Activated B cell treated with CpG ODN at 0.5 μM for 24 hours (primary cell): ENCODE results near the gene KBTBD3. TPM values are rescaled to one million over a fixed set of nuclear protein-coding genes. Genes with fewer than 3 reads are reported as not detected.

Source experiments
- ATAC-seq: fragments of 200-7000 bp; cut with Tn5 transposase; one replicate; pipeline ENCODE4 v1.10.0; 2021; ENCODE audit warnings: low read depth, mild to moderate bottlenecking, moderate library complexity
- CTCF ChIA-PET: fragments of 350-600 bp; sonication (Branson Sonifier 250); formaldehyde crosslinking; loops from one replicate; lab custom pipeline; 2021; ENCODE audit warnings: antibody characterized with exemption; lab: Charles Lee
- POLR2A ChIA-PET: fragments of 350-600 bp; sonication (Branson Sonifier 250); formaldehyde crosslinking; loops from one replicate; lab custom pipeline; 2021; ENCODE audit warnings: antibody characterized with exemption; lab: Charles Lee
- DNase-seq: peaks from one replicate; pipeline ENCODE4 v3.0.0; 2022
- H3K27ac Mint-ChIP-seq: one replicate; pipeline ENCODE4 v1.8.0; 2020; ENCODE audit warnings: mixed read lengths
- H3K27me3 Mint-ChIP-seq: one replicate; pipeline ENCODE4 v1.8.0; 2021; ENCODE audit warnings: mixed read lengths
- H3K36me3 Mint-ChIP-seq: one replicate; pipeline ENCODE4 v1.8.0; 2021; ENCODE audit warnings: low read depth, mixed read lengths
- H3K4me1 Mint-ChIP-seq: one replicate; pipeline ENCODE4 v1.8.0; 2021; ENCODE audit warnings: mixed read lengths
- H3K4me3 Mint-ChIP-seq: one replicate; pipeline ENCODE4 v1.8.0; 2020; ENCODE audit warnings: mild to moderate bottlenecking, mixed read lengths
- H3K9me3 Mint-ChIP-seq: one replicate; pipeline ENCODE4 v1.8.0; 2020; ENCODE audit warnings: mixed read lengths
- CTCF ChIP-seq: fragments of 200-600 bp; IDR thresholded peaks from one replicate; pipeline ENCODE4 v1.8.0; 2022; ENCODE audit warnings: antibody characterized with exemption, mild to moderate bottlenecking
- intact Hi-C: fragments of 100-400 bp; cut with micrococcal nuclease; formaldehyde crosslinking; loops from one replicate; pipeline ENCODE4 v1.15.1; 2024
- total RNA-seq: library from RNA; stranded (reverse); gene quantifications from 2 replicates; pipeline ENCODE4 v1.2.3, GENCODE V29; 2022

KBTBD3 gene
- total RNA-seq, 1 donor from 2014 or later = 7.7 TPM

- intact Hi-C loops = loop anchor here (5.0 to 10.0 kb wide), 4 partner anchors 1029 to 1488 kb away; partner anchors contain the start of genes ALKBH8, CARD16 and CWF19L2
- ChIA-PET CTCF (no interaction called here), POLR2A (interaction anchor here (0.8 to 2.2 kb wide), 4 partner anchors 19 to 1932 kb away, joined by 3 to 13 read pairs (median 4); partner anchors contain the start of genes CUL5 and MSANTD4)
- no peak for DNase-seq
- peaks cover 36% of the 10 kb centered on the region for H3K4me1 Mint-ChIP-seq
- peak overlapping the region; percentile 98 for H3K27ac Mint-ChIP-seq
- no peak for TF ChIP-seq CTCF
- H3K9me3 Mint-ChIP-seq = no peaks in the 10 kb centered on the region
- no peaks in the 10 kb centered on the region for H3K27me3 Mint-ChIP-seq
- peaks cover 30% of the 10 kb centered on the region for H3K36me3 Mint-ChIP-seq
- no peak for ATAC-seq
- H3K4me3 Mint-ChIP-seq = peak overlapping the region; percentile 99
Measured at GRCh38 chr11:106076171-106076918, 802 bp downstream of the KBTBD3 start.

DNA sequence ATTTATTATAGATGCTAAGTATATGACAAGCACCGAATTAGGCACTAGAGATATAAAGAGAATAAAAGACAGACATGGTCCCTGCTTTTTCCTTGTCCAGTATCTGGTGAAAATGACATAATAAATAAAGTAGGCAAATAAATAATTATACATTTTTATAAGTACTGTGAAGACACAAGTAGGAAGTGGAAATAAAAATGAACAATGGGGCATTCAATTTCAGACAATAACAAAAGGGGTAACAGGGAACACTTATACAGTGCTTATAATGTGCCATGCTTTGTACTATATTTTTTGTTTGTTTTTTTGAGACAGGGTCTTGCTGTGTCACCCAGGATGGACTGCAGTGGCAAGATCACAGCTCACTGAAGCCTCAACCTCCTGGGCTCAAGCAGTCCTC, 4.3 kb downstream of the KBTBD3 start:
- Mint-ChIP-seq H3K4me1 (peaks cover 10% of the 10 kb centered on the region), H3K4me3 (no peak overlapping the region), H3K27ac (no peak overlapping the region), H3K36me3 (peaks cover 10% of the 10 kb centered on the region), H3K9me3 (no peaks in the 10 kb centered on the region), H3K27me3 (no peaks in the 10 kb centered on the region)
- ATAC-seq (no peak), DNase-seq (no peak)
- no peak for TF ChIP-seq CTCF
- intact Hi-C loops = loop anchor here (5.0 to 10.0 kb wide), 3 partner anchors 1218 to 1784 kb away; partner anchors contain the start of genes ALKBH8 and SLC35F2
- POLR2A ChIA-PET = no interaction called here
- CTCF ChIA-PET = no interaction called here

DNA sequence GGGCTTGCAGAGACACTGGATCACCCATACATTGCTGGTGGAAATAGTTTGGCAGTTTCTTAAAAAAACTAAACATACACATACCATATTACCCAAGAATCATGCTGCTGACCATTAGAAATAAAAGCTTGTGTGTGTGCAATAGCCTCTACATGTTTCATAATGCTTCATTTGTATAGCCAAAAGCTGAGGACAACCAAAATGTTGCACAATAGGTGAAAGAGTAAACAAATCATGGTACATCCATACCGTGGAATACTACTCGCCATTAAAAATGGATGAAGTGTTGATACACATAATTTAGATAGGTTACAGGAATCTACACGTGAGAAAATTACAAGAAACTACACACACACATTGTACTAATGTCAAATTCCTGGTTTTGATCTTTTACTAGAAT, 6.5 kb downstream of the KBTBD3 start:
- peaks cover 4% of the 10 kb centered on the region for H3K36me3 Mint-ChIP-seq
- no peak for DNase-seq
- H3K4me3 Mint-ChIP-seq = no peak overlapping the region
- ATAC-seq = no peak
- no peaks in the 10 kb centered on the region for H3K9me3 Mint-ChIP-seq
- TF ChIP-seq CTCF = no peak
- no peaks in the 10 kb centered on the region for H3K27me3 Mint-ChIP-seq
- no peaks in the 10 kb centered on the region for H3K4me1 Mint-ChIP-seq
- CTCF ChIA-PET = no interaction called here
- POLR2A ChIA-PET = no interaction called here
- H3K27ac Mint-ChIP-seq = no peak overlapping the region
- intact Hi-C loops = loop anchor here (5.0 to 10.0 kb wide), 3 partner anchors 1216 to 1787 kb away; partner anchors contain the start of genes ALKBH8 and SLC35F2

- ChIA-PET CTCF (no interaction called here), POLR2A (no interaction called here)
- peaks cover 18% of the 10 kb centered on the region for H3K36me3 Mint-ChIP-seq
- no peaks in the 10 kb centered on the region for H3K9me3 Mint-ChIP-seq
- ATAC-seq (peak; percentile 76), DNase-seq (no peak)
- no peak for TF ChIP-seq CTCF
- H3K27ac Mint-ChIP-seq = no peak overlapping the region
- H3K4me1 Mint-ChIP-seq = peaks cover 15% of the 10 kb centered on the region
- H3K4me3 Mint-ChIP-seq = no peak overlapping the region
- no peaks in the 10 kb centered on the region for H3K27me3 Mint-ChIP-seq
- intact Hi-C loops = loop anchor here (1.0 to 5.0 kb wide), 2 partner anchors 14 to 41 kb away; partner anchors contain the start of genes AASDHPPT, KBTBD3 and MSANTD4
Measured at GRCh38 chr11:106063009-106063408, 14.1 kb downstream of the KBTBD3 start.
